Measurements from ENCODE around the gene MUS81. TPM values are rescaled to one million over a fixed set of nuclear protein-coding genes. Genes with fewer than 3 reads are reported as not detected.
A peak's percentile ranks its signal among the peaks of the same experiment; 100 is the strongest.

Gene MUS81
- total and polyA plus RNA-seq, 2 of the 4 experiments (the other 2 are of a cell fraction): 23.7 to 47.9 TPM

GRCh38 chr11:65911682-65912568 is 51.7 kb downstream of the MUS81 start (continued):
- no peak for TF ChIP-seq ELK1 (IDR thresholded peaks at IDR 0.05; ENCODE audit: borderline replicate concordance, low read depth, low read length)
- TF ChIP-seq BHLHE40 (IDR thresholded peaks at IDR 0.05; ENCODE audit: low read depth, low read length): no peak
- no peak for TF ChIP-seq CHD1 (IDR thresholded peaks at IDR 0.05; ENCODE audit: low read depth, low read length)
- TF ChIP-seq RAD21 (IDR thresholded peaks at IDR 0.05; ENCODE audit: low read length): peak; percentile 44; the same call in 1 of the 2 replicates

All from IMR-90 (cell line).